ENCODE data around the gene FARP1.

Gene FARP1

GRCh38 chr13:98434060-98434459 lies 291.2 kb downstream of the FARP1 start:
- DNase-seq, result no peak

GRCh38 chr13:98435376-98435775 lies 292.5 kb downstream of the FARP1 start:
- no peak for DNase-seq

DNA sequence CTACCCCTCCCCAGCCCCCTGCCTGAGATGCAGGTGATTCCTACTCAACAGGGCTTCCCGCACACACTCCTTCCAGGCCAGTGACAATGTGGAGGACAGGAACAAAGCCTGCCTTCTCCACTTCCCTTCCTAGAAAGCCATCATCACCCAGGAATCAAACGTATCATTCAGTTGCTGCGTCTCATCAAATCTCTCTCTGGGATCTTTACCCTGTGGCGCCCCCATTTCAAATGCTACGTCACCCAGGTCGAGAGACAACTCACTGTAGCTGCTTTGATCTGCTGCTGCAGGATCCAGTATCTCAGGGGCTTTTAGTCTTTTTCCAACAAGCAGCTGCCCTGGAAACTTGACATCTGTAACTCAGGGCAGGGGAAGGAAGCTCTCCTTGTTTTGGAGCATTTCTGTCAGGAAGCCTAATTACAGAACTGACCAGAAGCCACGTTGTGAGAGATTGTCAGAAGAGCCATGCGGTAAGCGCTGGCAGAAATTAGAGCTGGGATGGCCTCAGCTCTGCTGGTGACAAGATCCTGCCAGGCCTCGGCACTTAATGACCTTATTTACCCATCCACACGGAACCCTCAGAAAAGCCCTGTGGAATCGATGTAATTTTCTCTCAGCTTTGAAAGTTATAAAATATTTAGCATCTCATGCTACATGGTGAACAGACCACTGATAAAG lies 293.5 kb downstream of the FARP1 start:
- DNase-seq, result no peak

- DNase-seq, result no peak
Measured at GRCh38 chr13:98438246-98439125, 295.6 kb downstream of the FARP1 start.

GRCh38 chr13:98439126-98439828 lies 296.4 kb downstream of the FARP1 start:
- DNase-seq, result no peak

DNA sequence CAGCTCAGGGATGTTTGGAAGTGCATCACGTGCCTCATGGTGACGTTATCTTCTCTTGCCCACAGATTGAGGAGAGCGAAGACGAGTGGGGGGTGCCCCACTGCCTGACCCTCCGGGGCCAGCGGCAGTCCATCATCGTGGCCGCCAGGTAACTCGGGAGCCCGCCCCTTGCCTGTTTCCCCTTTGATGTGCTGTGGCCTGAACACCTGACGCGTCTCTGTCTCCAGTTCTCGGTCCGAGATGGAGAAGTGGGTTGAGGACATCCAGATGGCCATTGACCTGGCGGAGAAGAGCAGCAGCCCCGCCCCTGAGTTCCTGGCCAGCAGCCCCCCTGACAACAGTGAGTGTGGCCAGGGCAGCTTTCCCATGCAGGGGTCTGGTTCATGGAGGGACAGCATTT lies 297.0 kb downstream of the FARP1 start:
- DNase-seq, result no peak

GRCh38 chr13:98440390-98441055 lies 297.6 kb downstream of the FARP1 start:
- DNase-seq, result no peak

DNA sequence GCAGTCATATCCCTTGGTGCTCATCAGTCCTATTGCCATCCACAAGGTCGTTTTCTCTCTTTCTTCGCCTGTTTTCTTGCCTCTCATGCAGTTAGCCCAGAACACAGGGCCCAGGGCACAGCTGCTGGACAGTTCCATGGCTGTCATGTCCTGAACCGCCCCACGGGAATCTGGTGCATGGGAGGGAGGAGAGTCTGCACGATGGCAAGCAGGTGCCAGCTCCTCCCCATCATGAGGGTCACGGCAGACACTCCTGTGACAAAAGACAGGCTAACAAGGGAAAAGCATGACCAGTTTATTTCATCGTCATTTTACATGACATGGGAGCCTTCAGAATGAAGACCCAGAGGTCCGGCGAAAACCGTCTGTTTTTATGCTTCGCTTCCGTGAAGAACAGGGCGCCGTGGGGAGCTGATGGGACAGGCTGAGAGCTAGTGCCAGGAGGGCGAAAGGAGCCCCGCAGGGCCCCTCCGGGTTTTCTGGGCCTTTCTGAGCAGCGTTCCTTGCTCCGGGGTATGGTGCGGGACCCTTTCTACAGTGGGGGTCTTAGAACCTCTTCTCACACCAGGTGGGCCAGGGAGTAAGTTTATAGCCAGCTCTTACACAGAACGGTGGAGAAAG lies 298.3 kb downstream of the FARP1 start:
- no peak for DNase-seq

- no peak for DNase-seq
Measured at GRCh38 chr13:98442391-98443230, 299.7 kb downstream of the FARP1 start.

DNA sequence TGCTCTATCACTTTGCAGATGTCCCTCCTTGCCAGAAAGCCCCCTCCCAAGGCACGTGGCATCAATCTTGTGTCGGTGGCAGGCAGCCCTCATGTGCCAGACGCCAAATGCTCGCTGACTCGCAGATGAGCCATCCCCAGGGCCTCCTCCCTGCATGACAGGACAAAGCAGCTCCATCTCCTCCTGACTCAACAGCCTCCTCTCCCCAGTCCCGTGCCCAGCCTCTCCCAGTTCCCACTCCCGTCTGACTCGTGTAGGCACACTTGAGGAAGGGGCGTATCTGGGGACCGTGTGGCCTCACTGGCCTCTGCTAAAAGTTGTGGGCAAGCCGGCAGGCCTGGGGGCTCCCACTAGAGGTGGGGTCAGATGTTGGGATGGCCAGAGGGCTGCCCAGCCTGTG lies 300.4 kb downstream of the FARP1 start:
- DNase-seq, result no peak

DNA sequence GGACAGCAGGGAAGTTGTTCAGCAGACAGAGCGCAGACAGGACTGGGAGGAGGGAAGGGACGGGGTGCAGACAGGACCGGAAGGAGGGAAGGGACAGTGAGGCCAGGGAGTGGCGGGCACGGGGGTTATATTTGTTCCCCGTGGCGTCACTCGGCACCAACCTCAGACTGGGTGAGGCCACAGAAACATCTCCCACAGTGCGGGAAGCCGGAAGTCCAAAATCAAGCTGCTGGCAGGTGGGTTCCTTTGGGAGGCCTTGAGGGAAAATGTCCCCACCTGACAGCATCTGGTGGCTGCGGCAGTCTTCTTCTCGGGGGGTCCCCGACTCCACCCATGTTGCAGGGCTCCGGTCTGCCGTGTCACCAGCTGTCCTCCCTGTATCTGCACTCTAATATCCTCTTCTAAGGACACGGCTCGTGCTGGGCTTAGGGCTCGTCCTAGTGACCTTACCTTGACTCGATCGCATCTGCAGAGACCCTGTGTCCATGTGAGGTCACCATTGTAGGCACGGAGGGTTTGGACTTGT lies 301.0 kb downstream of the FARP1 start:
- no peak for DNase-seq

DNA sequence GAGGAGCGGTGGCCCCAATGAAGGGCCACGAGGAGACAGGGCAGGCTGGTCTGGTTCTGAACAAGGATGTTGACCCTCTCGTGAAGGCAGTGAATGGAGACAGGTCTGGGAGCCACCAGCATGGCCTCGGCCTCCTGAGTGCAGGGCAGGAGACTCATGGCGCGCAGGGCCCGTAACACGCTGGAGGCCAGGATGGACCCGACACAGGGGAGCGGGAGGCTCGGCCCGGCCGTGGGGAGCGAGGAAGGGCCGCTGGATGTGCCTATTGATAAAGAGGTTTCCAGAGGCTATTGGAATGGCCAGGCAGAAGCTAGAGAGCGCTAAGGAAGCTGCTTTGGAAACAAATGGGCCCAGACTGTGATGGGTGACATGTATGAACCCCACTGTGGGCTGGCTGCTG lies 301.5 kb downstream of the FARP1 start:
- DNase-seq, result no peak

GRCh38 chr13:98445340-98446233 lies 302.7 kb downstream of the FARP1 start:
- DNase-seq, result peak; percentile 85 to 89

DNA sequence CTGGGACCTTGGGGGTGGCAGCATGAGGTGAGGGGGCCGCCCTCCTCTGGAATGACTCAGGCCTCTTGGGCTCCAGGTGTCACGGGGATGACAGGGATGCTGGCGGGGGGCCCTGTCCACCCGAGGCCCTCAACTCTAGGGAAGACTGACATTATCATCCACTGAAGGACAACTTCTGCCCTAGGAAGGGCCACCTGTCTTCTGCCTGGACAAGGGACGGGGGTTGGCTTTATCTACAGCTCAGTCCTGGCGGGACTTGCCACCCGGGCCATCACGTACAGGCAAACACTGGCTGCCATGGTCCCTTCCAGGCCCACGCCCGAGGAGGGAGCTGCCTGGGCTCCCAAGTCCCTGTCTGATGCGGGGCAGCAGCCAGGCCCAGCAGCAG lies 303.3 kb downstream of the FARP1 start:
- DNase-seq, result no peak

DNA sequence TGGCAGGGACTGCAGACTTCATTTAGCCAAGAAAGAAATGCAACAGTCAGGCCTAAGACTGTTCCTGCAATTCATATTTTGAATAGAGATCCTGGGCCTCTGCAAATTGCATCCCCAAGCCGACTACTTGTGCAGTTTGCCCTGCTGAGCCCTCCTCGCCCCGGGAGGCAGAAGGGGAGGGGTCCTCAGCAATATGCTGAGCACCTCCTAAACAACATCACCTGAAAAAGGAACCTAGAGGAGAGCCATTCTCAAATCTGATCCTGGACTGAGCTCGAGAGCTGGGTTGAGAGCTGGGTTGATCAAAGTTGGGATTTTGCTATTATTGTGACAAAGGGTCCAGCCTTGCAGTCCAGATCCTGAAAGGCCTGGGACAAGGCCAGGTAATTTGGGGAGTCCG lies 304.2 kb downstream of the FARP1 start:
- no peak for DNase-seq

GRCh38 chr13:98447881-98448641 lies 305.2 kb downstream of the FARP1 start:
- peak in 1 of 2 experiments; percentile 44 for DNase-seq

GRCh38 chr13:98448642-98448928 lies 305.7 kb downstream of the FARP1 start:
- no peak for DNase-seq

- no peak for DNase-seq
Measured at GRCh38 chr13:98449273-98449672, 306.4 kb downstream of the FARP1 start.

- DNase-seq, result no peak
Measured at GRCh38 chr13:98450026-98450425, 307.1 kb downstream of the FARP1 start.

Measured in activated T-cell treated with anti-CD3 and anti-CD28 coated beads, Interleukin-2, amount 50 U/mL, for 48 hours (primary cell).